HG02973 (cell line): ENCODE results near the gene RAVER1.
"Not testable (repeated sequence)": the region's sequence is repeated elsewhere in the genome, so short reads cannot be mapped to it uniquely, and the experiment has no call there.

ENCODE experiments used
- ATAC-seq: cut with Tn5 transposase; IDR thresholded peaks from one replicate; pipeline ENCODE4 v1.9.1; 2021; ENCODE audit warnings: moderate library complexity; ENCODE audit not compliant: unreplicated experiment

RAVER1 gene

DNA sequence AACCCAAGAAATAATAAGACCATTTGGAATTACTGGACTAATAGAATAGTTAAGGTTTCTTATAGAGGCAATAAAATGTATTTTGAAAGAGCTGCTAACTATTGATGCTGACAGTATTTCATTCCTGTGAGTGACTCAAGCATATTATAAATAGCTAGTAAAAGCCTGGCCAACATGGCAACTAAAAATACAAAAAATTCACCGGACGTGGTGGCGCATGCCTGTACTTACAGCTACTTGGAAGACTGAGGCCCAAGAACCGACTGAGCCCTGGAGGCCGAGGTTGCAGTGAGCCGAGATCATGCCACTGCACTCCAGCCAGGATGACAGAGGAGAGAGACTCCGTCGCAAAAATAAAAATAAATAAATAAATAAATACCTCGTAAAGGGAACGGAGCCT, 11.5 kb upstream of the RAVER1 start:
- no peak for ATAC-seq

DNA sequence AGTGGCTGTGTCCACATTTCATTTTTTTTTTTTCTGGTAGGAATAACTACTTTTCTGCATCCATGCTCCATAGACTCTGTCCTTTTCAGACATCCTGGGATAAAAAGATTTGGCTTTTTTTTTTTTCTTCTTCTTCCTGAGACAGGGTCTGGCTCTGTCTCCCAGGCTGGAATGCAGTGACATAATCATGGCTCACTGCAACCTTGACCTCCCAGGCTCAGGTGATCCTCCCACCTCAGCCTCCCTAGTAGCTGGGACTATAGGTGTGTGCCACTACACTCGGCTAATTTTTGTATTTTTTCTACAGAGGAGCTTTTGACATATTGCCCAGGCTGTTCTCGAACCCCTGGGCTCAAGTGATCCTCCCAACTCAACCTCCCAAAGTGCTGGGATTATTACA, 10.2 kb upstream of the RAVER1 start:
- no peak for ATAC-seq

GRCh38 chr19:10339977-10340376, 6.6 kb upstream of the RAVER1 start:
- no peak for ATAC-seq

GRCh38 chr19:10339380-10339960, 6.1 kb upstream of the RAVER1 start, which contains the start of gene ICAM3:
TSS of gene ICAM3 (minus strand) at chr19:10339624. CDS start at chr19:10339614, 10 bp downstream.
- no peak for ATAC-seq

DNA sequence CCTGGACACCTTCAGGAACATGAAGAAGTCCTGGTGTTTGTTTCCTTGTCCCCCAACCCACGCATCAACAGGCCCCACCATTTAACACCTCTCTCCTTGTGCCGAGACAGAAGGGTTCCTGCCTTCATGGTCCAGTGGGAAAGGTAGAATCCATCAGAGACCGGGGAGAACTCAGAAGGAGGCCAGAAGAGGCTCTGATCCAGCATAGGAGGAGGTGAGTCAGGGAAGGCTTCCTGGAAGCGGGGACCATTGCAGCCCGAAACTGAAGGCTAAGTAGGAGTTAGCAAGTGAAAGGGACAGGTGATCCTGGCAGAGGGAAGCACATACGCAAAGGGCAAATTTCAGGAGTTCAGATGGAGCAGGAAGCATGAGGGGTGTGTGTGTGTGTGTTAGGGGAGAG, 5.6 kb upstream of the RAVER1 start:
- ATAC-seq = no peak

- not testable (repeated sequence) for ATAC-seq
Measured at GRCh38 chr19:10336725-10337124, 3.4 kb upstream of the RAVER1 start.

DNA sequence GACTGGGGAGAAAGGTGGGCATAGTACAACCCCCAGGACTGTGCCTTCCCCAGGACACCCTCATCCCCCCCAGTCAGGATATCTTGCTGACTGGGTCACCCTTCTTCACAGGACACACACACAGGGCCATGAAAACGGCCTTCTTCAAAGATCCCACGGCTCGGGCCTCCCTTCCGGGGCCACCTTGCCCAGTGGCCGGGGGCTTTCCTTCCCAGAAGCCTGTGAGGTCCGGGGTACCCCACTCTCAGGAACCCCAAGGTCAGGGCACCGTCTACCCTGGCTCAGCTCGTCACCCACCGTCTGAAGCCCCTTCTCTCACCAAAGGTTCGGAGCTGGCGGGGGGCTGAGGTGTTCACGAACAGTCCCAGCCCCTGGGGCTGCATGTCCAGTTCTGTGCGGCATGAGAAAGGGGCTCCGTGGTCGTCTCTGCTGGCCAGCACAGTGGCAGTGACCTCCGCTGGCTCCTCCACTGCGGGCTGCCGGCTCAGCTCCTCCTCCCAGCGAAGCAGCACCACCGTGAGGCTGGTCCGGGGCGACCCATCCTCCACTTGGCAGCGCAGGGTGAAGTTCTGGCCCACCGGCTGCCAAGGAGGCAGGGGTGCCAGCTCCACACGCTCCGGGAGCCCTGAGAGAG, 2.1 kb upstream of the RAVER1 start:
- no peak for ATAC-seq

GRCh38 chr19:10334588-10335351, 1.4 kb upstream of the RAVER1 start:
- no peak for ATAC-seq

DNA sequence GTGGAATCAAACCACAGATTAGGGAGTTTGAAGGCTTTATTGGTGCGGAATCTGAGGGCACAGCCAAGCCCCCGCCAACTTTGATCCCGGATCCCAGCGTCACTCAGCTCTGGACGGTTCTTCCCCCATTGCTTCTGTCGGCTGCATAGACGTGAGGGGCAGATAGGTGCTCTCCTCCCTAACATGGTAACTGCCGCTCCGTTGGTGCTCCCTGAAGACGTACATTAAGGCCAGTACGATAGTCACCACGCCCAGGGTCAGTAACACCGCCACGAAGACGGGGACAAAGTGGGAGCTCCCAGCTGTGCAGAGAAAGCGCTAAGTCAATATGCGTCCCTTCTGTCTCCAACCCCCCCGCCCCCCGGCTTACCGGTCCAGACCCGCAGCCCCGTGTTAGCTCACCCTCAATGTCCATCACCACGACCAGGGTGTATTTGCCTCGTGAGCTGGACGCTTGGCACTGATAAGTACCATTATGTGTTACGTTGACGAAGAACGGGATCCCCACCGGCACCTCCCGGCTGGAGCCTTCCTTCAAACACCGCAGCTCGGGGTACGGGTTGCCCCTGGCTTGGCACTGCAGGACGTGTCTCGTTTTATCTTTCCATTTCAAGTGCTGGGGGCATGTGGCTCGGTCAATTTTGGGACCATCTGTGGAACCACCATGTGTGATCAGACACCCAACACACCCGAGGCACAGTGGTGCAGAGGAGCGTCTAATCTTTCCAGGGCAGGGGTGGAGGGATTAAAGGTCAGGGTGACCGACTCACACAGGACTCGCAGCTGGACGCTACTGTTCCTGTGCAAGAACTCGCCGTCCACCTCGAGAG, 644 bp upstream of the RAVER1 start:
- ATAC-seq = no peak

DNA sequence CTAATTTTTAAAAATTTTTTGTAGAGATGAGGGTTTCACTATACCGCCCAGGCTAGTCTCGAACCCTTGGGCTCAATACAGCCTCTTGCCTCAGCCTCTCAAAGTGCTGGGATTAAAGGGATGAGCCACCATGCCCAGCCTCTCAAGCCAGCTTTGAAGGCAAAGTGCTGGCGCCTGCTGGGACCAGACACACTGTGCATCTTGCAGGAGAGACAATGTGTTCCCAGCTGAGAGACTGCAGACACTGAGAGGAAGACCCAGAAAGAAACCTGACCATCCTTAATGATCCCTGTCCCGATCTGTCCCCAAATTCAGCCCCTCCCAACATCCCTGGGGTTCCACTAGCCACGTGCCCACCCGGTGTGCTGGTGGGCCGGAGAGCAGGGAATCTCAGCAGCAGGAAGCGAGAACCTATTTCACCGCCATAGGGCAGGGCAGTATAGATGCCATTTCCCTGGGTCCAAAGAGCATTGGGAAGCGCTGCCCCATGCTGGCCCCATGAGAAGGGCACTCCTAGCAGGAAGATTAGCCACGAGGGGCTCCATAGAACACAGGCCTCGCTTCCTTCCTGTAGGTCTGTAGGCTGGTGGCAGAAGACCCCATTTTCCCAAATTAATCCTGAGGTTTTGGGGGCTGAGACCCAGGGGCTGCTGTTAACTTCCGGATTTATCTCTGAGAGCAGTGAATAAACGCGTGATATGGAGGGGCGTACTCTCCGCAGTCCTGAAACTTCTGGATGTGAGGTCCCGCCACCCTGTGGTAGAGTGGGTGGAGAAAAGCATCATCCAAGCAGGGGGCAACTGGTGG, 968 bp downstream of the RAVER1 start:
- ATAC-seq = peak; percentile 2

DNA sequence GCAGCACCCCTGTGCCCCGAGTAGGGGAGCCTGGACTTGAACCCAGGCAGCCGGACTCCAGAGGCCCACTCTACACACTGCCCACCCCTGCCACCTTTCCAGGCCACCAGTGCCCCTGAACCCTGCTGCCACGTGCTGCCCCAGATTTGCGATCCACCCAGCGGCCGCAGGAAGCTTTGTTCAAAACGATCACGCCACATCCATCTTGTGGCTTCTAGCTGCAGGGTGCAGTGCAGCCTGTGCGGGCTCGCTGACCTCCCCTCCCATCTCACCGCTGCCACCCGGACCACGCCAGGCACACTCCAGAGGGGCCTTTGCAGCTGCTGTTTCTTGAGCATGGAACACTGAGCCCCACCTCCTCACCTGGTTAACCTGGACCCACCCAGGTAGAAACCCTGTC, 3.8 kb downstream of the RAVER1 start:
- ATAC-seq = no peak

- no peak for ATAC-seq
Measured at GRCh38 chr19:10328558-10329429, 4.5 kb downstream of the RAVER1 start.

DNA sequence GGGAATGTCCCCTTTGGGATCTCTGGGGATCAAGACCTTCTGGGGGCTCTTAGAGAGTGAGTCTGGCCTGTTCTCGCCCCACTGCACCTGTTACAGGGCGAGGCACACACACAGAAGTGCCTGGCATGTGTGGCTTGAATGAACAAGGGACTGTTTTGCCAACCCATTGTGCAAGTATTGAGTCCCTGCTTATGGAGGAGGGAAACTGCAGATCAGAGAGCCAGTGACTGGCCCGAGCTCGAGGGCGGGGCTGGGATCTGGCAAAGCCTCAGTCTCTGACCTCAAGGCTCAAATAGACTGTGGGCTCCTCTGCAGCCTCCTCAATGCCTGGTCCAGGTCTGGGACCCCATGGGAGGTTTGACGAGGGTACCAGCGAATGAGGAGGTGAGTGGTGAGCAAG, 5.5 kb downstream of the RAVER1 start:
- ATAC-seq = no peak

DNA sequence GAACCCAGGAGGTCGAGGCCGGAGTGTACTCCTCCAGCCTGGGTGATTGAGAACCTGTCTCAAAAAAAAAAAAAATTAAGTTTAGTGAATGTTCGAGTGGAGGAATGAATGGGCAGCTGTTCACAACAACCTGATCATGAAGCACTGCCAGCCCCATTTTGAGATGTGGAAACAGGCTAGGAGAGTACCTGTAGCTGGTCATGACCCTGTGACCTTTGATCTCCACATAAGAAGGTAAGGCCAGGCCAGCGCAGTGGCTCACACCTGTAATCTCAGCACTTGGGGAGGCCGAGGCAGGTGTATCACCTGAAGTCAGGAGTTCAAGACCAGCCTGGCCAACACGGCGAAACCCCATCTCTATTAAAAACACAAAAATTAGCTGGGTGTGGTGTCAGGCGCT, 7.6 kb downstream of the RAVER1 start:
- no peak for ATAC-seq

- no peak for ATAC-seq
Measured at GRCh38 chr19:10321874-10322835, 11.2 kb downstream of the RAVER1 start.

GRCh38 chr19:10321417-10321797, 11.9 kb downstream of the RAVER1 start:
- no peak for ATAC-seq

DNA sequence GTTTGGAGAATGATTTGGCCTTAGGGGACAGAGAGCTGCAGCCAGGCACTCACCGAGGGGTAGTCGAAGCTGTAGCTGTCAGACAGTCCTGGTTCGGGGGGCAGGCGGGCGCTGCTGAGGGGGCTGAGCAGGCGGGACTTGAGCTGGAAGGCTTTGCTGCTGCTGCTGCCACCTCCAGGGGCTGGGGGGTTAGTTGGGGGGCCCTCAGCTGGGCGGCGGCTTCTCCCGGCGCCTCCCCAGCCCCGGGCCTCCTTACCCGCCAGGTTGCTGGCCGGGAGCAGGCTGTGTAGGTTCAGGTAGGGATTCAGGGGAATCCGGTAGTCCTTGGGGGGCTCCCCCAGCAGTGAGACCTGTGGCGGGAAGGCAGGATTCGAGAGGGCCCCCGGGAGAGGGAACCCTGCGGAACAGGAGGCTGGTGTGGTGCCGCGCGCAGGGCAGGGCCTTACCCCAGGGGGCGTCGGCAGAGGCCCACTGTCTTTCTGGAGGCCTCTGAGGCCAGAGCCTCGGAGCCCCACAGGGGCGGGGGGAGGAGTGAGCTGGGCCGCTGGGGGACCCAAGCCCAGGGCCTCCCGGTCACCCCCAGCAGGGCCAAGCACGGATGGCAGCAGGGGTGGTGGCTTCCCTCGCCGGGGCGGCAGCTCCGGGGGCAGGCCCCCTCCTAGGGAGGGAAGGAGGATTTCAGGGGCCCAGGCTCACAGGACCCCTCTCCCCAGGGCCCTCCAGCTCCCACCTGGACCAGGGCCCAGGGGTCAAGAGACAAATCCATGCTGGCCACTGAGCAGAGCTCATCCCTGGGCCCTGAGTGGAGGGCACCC, 12.5 kb downstream of the RAVER1 start:
- ATAC-seq = no peak
